ENCODE data around the gene ATAT1. TPM values are rescaled to one million over a fixed set of nuclear protein-coding genes. Genes with fewer than 3 reads are reported as not detected.
A peak's percentile ranks its signal among the peaks of the same experiment; 100 is the strongest.

ATAT1 gene
- total RNA-seq (2022) (23.0 and 30.0 TPM in 2 replicates), Bru-seq, nascent RNA (percentile 70 among the genes with signal in this experiment), BruChase-seq, experiment 1, labeled RNA remaining after a 6-hour chase (percentile 73 among the genes with signal in this experiment), BruChase-seq, experiment 2, labeled RNA remaining after a 2-hour chase (percentile 74 among the genes with signal in this experiment)
- long read RNA-seq, transcript ATAT1-206 (13 exons, 1,476 nt): major isoform, 8 of 29 reads
- long read RNA-seq, partial matches to known transcripts: 10 of 29 reads
- long read RNA-seq, other reads (novel, unspliced or antisense): 4 of 29 reads

DNA sequence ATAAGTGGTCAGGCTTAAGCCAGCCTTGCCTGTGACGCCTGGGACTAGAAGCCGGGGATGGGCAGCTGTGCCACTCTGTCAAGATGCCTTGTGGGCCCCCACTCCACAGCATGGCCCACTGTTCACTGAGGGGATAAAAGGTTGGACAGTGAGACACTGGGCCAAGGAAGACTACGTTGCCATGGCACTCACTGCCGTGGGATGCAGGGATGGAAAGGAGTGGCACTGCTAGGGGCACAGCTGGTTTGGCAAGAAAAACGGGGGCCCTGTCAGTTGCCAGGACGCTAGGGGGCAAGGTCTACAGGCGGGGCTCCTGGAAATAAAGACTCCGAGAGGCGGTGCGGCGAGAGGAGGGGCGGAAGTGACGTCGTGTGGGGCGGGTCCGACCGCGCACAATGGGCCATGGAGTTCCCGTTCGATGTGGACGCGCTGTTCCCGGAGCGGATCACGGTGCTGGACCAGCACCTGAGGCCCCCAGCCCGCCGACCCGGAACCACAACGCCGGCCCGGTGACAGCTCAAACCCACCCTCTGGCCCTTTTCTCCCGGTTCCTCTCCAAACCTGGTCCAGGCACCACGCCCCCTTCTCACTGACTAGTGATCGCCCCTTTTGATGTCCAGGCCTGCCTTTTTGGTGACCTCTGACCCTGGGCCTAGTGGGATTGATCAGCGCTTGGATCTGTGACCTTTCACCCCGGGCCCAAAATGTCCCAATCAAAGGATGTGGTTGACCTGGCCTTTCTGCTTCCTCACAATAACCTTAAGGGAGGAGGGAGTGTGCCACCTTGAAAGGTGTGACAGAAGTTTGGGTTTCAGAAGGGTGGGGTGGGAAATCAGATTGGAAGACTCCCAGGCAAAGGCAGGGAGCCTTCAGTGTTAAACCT lies at the start of gene ATAT1:
TSS of gene ATAT1 (plus strand) at position 391 of the 883 bp plus-strand sequence.
- no peaks in the 10 kb centered on the region for H3K27me3 Mint-ChIP-seq (ENCODE audit: unreplicated experiment)
- H3K4me1 Mint-ChIP-seq (ENCODE audit: low read depth, unreplicated experiment): peaks cover 32% of the 10 kb centered on the region
- H3K4me3 Mint-ChIP-seq (ENCODE audit: low read depth, unreplicated experiment): peak within 1 kb of the TSS; percentile 87
- H3K27ac Mint-ChIP-seq (ENCODE audit: unreplicated experiment): peak within 1 kb of the TSS; percentile 97
- H3K36me3 Mint-ChIP-seq (ENCODE audit: insufficient read depth, unreplicated experiment): peaks cover 91% of the 10 kb centered on the region
- H3K9me3 Mint-ChIP-seq (ENCODE audit: low read depth, unreplicated experiment): no peaks in the 10 kb centered on the region
- BruUV-seq (replicated peaks): TSS peak; percentile 52
- intact Hi-C loops (cut with micrococcal nuclease; ENCODE audit: unreplicated experiment): no loop called here
- TF ChIP-seq, protein P1, sequence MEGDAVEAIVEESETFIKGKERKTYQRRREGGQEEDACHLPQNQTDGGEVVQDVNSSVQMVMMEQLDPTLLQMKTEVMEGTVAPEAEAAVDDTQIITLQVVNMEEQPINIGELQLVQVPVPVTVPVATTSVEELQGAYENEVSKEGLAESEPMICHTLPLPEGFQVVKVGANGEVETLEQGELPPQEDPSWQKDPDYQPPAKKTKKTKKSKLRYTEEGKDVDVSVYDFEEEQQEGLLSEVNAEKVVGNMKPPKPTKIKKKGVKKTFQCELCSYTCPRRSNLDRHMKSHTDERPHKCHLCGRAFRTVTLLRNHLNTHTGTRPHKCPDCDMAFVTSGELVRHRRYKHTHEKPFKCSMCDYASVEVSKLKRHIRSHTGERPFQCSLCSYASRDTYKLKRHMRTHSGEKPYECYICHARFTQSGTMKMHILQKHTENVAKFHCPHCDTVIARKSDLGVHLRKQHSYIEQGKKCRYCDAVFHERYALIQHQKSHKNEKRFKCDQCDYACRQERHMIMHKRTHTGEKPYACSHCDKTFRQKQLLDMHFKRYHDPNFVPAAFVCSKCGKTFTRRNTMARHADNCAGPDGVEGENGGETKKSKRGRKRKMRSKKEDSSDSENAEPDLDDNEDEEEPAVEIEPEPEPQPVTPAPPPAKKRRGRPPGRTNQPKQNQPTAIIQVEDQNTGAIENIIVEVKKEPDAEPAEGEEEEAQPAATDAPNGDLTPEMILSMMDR (IDR thresholded peaks at IDR 0.05; ENCODE audit: unreplicated experiment): no peak
- CTCF ChIA-PET: interaction anchor here (1.4 kb wide), 1 partner anchor 104 kb away, joined by 6 read pairs; no protein-coding TSS in a partner anchor
- DNase-seq: peak; percentile 97

- TF ChIP-seq, protein P1 (IDR thresholded peaks at IDR 0.05; ENCODE audit: unreplicated experiment): no peak
- Mint-ChIP-seq H3K9me3 (ENCODE audit: low read depth, unreplicated experiment) (no peaks in the 10 kb centered on the region), H3K36me3 (ENCODE audit: insufficient read depth, unreplicated experiment) (peaks cover 74% of the 10 kb centered on the region), H3K4me3 (ENCODE audit: low read depth, unreplicated experiment) (no peak overlapping the region), H3K4me1 (ENCODE audit: low read depth, unreplicated experiment) (peaks cover 10% of the 10 kb centered on the region), H3K27me3 (ENCODE audit: unreplicated experiment) (no peaks in the 10 kb centered on the region), H3K27ac (ENCODE audit: unreplicated experiment) (no peak overlapping the region)
- BruUV-seq (replicated peaks): no TSS peak
- CTCF ChIA-PET: interaction anchor here (0.6 to 1.4 kb wide), 3 partner anchors 19 to 57 kb away, joined by 3 to 4 read pairs (median 3); no protein-coding TSS in a partner anchor
- intact Hi-C loops (cut with micrococcal nuclease; ENCODE audit: unreplicated experiment): no loop called here
- no peak for DNase-seq
Measured at GRCh38 chr6:30578051-30578450, 48.6 kb upstream of the ATAT1 start.

- no peaks in the 10 kb centered on the region for H3K4me1 Mint-ChIP-seq (ENCODE audit: low read depth, unreplicated experiment)
- CTCF ChIA-PET: interaction anchor here (0.8 kb wide), 1 partner anchor 13 kb away, joined by 4 read pairs; no protein-coding TSS in a partner anchor
- peaks cover 88% of the 10 kb centered on the region for H3K36me3 Mint-ChIP-seq (ENCODE audit: insufficient read depth, unreplicated experiment)
- H3K27ac Mint-ChIP-seq (ENCODE audit: unreplicated experiment): no peak overlapping the region
- TF ChIP-seq, protein P1 (IDR thresholded peaks at IDR 0.05; ENCODE audit: unreplicated experiment): no peak
- intact Hi-C loops (cut with micrococcal nuclease; ENCODE audit: unreplicated experiment): no loop called here
- H3K27me3 Mint-ChIP-seq (ENCODE audit: unreplicated experiment): no peaks in the 10 kb centered on the region
- no peak overlapping the region for H3K4me3 Mint-ChIP-seq (ENCODE audit: low read depth, unreplicated experiment)
- BruUV-seq (replicated peaks): no TSS peak
- no peaks in the 10 kb centered on the region for H3K9me3 Mint-ChIP-seq (ENCODE audit: low read depth, unreplicated experiment)
- no peak for DNase-seq
Measured at GRCh38 chr6:30583921-30584320, 42.8 kb upstream of the ATAT1 start.

DNA sequence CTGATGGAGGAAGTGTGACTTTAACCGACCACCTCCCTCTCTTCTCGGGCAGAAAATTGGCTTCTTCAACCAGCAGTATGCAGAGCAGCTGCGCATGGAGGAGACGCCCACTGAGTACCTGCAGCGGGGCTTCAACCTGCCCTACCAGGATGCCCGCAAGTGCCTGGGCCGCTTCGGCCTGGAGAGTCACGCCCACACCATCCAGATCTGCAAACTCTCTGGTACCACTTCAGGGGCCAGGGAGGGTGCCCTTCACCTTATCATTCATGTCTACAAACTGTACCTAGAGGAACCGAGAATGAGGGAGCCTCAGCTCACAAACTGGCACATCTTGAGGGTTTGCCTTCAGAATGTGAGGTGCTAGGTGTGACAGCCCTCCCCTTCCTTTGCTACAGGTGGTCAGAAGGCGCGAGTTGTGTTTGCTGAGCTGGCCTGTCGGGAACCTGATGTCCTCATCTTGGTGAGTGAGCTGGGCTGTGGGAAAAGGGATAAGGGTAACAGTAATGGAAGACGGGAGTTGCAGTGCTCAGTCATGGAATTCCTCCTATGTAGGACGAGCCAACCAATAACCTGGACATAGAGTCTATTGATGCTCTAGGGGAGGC lies 36.8 kb upstream of the ATAT1 start:
- H3K27me3 Mint-ChIP-seq (ENCODE audit: unreplicated experiment): no peaks in the 10 kb centered on the region
- H3K4me3 Mint-ChIP-seq (ENCODE audit: low read depth, unreplicated experiment): no peak overlapping the region
- intact Hi-C loops (cut with micrococcal nuclease; ENCODE audit: unreplicated experiment): no loop called here
- H3K36me3 Mint-ChIP-seq (ENCODE audit: insufficient read depth, unreplicated experiment): peaks cover 88% of the 10 kb centered on the region
- BruUV-seq (replicated peaks): no TSS peak
- H3K4me1 Mint-ChIP-seq (ENCODE audit: low read depth, unreplicated experiment): peaks cover 27% of the 10 kb centered on the region
- TF ChIP-seq, protein P1 (IDR thresholded peaks at IDR 0.05; ENCODE audit: unreplicated experiment): no peak
- CTCF ChIA-PET: no interaction called here
- H3K27ac Mint-ChIP-seq (ENCODE audit: unreplicated experiment): peak overlapping the region; percentile 21
- H3K9me3 Mint-ChIP-seq (ENCODE audit: low read depth, unreplicated experiment): no peaks in the 10 kb centered on the region
- no peak for DNase-seq

Measured in Calu3 (cell line).